ENCODE measurements around the gene NKX2-1. TPM values are rescaled to one million over a fixed set of nuclear protein-coding genes. Genes with fewer than 3 reads are reported as not detected.

NKX2-1 gene
- total and polyA plus RNA-seq, 10 of the 15 experiments (the other 5 are each of a cell fraction or from before 2014, with no cell fraction given) = 0.03 TPM; not detected in 9

DNA sequence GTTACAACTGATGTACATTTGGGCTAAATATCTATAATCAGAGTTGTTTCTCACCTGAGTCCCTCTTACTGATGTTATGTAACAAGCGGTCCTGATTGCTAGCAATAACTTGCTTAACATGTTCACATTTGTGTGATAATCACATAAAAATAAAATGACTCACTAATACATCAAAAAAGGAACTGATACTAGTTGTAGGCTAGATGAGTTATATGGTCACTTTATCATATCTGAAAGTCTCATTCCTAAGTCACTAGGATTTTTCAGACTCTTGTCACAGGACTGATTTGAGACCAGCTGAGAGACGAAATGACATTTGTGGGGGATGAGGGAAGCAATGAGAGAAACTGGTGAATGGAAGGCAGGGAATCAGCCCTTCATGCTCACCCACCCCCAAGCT lies 34.3 kb downstream of the NKX2-1 start:
- intact Hi-C loops (cut with micrococcal nuclease; ENCODE audit: unreplicated experiment) (no loop called here), in situ Hi-C loops (cut with MboI) (no loop called here)
- H3K9me3 ChIP-seq (replicated peaks; ENCODE audit: control insufficient read depth, insufficient read depth, low read length) = no peaks in the 10 kb centered on the region
- no peak for FAIRE-seq
- ChIA-PET SMC1A (ENCODE audit: uncharacterized antibody, unreplicated experiment) (interaction anchor here (0.9 to 1.0 kb wide), 2 partner anchors 9 to 35 kb away, joined by 3 to 7 read pairs; no protein-coding TSS in a partner anchor), CTCF (no interaction called here), POLR2A (no interaction called here), RAD21 (ENCODE audit: unreplicated experiment) (no interaction called here)
- H3K4me2 ChIP-seq (ENCODE audit: control insufficient read depth, insufficient read depth) = no peak overlapping the region
- no peaks in the 10 kb centered on the region; the same call in 1 of the 2 replicates for H3K4me1 ChIP-seq (ENCODE audit: control insufficient read depth, insufficient read depth, low read length)
- TF ChIP-seq EZH2 (IDR thresholded peaks at IDR 0.05; ENCODE audit: borderline replicate concordance, control insufficient read depth, low read depth, low read length) (no peak), SPI1 (IDR thresholded peaks at IDR 0.05; ENCODE audit: borderline replicate concordance, insufficient read depth, low read depth, low read length) (peak; percentile 74), JUNB (IDR thresholded peaks at IDR 0.05) (peak; percentile 35)
- H3K9ac ChIP-seq (ENCODE audit: control insufficient read depth, insufficient read depth, low read length) = no peak overlapping the region
- H3K27me3 ChIP-seq (replicated peaks in 1 of 2; ENCODE audit: control insufficient read depth in 2 of 2, insufficient read depth in 2 of 2, low read length in 1 of 2) = 0 out of 4 replicates have a peak, but pooled peaks cover 0 to 1% of the 10 kb centered on the region in 2 experiments
- BruUV-seq (replicated peaks) = no TSS peak
- ATAC-seq = peak; percentile 56
- H3K4me3 ChIP-seq = no peak overlapping the region
- H3K27ac ChIP-seq (ENCODE audit: control insufficient read depth, insufficient read depth) = no peak overlapping the region
- H3K36me3 ChIP-seq (ENCODE audit: control insufficient read depth in 2 of 2, insufficient read depth in 2 of 2, low read length in 1 of 2) = no peaks in the 10 kb centered on the region
- H2AFZ ChIP-seq (ENCODE audit: control insufficient read depth, low read depth, low read length) = no peak overlapping the region
- H4K20me1 ChIP-seq (ENCODE audit: control insufficient read depth, insufficient read depth) = no peaks in the 10 kb centered on the region
- 0% methylated on average over 2 of the region's 2 CpGs for WGBS (ENCODE audit: insufficient coverage, insufficient replicate concordance, low lambda C conversion rate, missing lambda C conversion rate)
- H3K79me2 ChIP-seq (ENCODE audit: control insufficient read depth, insufficient read depth, low read length) = no peaks in the 10 kb centered on the region
- DNase-seq (ENCODE audit: low read depth, low spot score) = no peak

DNA sequence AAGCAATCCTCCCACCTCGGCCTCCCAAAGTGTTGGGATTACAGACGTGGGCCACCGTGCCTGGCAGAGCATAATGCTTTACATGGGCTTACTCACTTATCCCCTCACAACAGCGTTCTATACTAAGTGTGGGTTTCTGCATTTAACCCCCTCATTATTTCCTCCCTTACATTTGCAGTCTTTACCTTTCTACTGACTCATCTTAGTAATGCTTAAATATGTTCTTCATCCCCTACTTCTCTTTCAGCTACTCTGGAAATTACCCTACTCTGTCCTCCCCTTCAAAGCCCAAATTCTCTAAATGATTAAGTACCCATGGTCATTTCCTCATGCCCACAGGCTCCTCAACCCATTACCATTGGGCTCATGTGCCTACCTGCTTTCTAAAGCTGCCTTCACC lies 40.7 kb downstream of the NKX2-1 start:
- peak; percentile 66 for ATAC-seq
- Histone ChIP-seq H3K36me3 (ENCODE audit: control insufficient read depth in 2 of 2, insufficient read depth in 2 of 2, low read length in 1 of 2) (no peaks in the 10 kb centered on the region), H3K9ac (ENCODE audit: control insufficient read depth, insufficient read depth, low read length) (no peak overlapping the region), H3K4me2 (ENCODE audit: control insufficient read depth, insufficient read depth) (no peak overlapping the region), H3K4me3 (no peak overlapping the region), H4K20me1 (ENCODE audit: control insufficient read depth, insufficient read depth) (no peaks in the 10 kb centered on the region), H3K27ac (ENCODE audit: control insufficient read depth, insufficient read depth) (no peak overlapping the region), H2AFZ (ENCODE audit: control insufficient read depth, low read depth, low read length) (no peak overlapping the region), H3K4me1 (ENCODE audit: control insufficient read depth, insufficient read depth, low read length) (no peaks in the 10 kb centered on the region), H3K9me3 (replicated peaks; ENCODE audit: control insufficient read depth, insufficient read depth, low read length) (no peaks in the 10 kb centered on the region), H3K79me2 (ENCODE audit: control insufficient read depth, insufficient read depth, low read length) (no peaks in the 10 kb centered on the region), H3K27me3 (replicated peaks in 1 of 2; ENCODE audit: control insufficient read depth in 2 of 2, insufficient read depth in 2 of 2, low read length in 1 of 2) (no peaks in the 10 kb centered on the region)
- no peak for FAIRE-seq
- SMC1A ChIA-PET (ENCODE audit: uncharacterized antibody, unreplicated experiment) = interaction anchor here (0.6 kb wide), 1 partner anchor 66 kb away, joined by 3 read pairs; no protein-coding TSS in a partner anchor
- BruUV-seq (replicated peaks) = no TSS peak
- POLR2A ChIA-PET = no interaction called here
- no peak for DNase-seq (ENCODE audit: low read depth, low spot score)
- intact Hi-C loops (cut with micrococcal nuclease; ENCODE audit: unreplicated experiment) = no loop called here
- in situ Hi-C loops (cut with MboI) = no loop called here
- 2% methylated on average over 4 of the region's 4 CpGs for WGBS (ENCODE audit: insufficient coverage, insufficient replicate concordance, low lambda C conversion rate, missing lambda C conversion rate)
- TF ChIP-seq SMARCA5 (IDR thresholded peaks at IDR 0.05) (no peak), CHD1 (IDR thresholded peaks at IDR 0.05; ENCODE audit: low read depth, low read length) (no peak), JUNB (IDR thresholded peaks at IDR 0.05) (peak; percentile 48; the same call in 1 of the 2 replicates)
- CTCF ChIA-PET = interaction anchor here (1.7 kb wide), 1 partner anchor 10 kb away, joined by 5 read pairs; no protein-coding TSS in a partner anchor
- RAD21 ChIA-PET (ENCODE audit: unreplicated experiment) = interaction anchor here (0.5 kb wide), 1 partner anchor 11 kb away, joined by 3 read pairs; no protein-coding TSS in a partner anchor

All from GM12878 (cell line).